ENCODE data around the gene PSAPL1. TPM values are rescaled to one million over a fixed set of nuclear protein-coding genes. Genes with fewer than 3 reads are reported as not detected.
"Not testable (repeated sequence)": the region's sequence is repeated elsewhere in the genome, so short reads cannot be mapped to it uniquely, and the experiment has no call there.

PSAPL1 gene
- total RNA-seq, 3 donors from 2014 or later (not counting 1 experiment from before 2014, with no cell fraction given): not detected

- TF ChIP-seq CTCF (IDR thresholded peaks at IDR 0.05): no peak
Measured at GRCh38 chr4:7457201-7458065, 22.7 kb upstream of the PSAPL1 start.

GRCh38 chr4:7452802-7453201 is 18.1 kb upstream of the PSAPL1 start:
- H3K27ac ChIP-seq (ENCODE audit: low read length); H3K36me3 Mint-ChIP-seq; H3K4me1 ChIP-seq (ENCODE audit: control insufficient read depth, insufficient read depth, low read length); H3K4me1 Mint-ChIP-seq; H3K9me3 ChIP-seq (ENCODE audit: control insufficient read depth, insufficient read depth, low read length); DNase-seq; H3K4me3 ChIP-seq (ENCODE audit: low read length); H3K27me3 Mint-ChIP-seq (ENCODE audit: low read depth in 2 of 2); ATAC-seq; H3K27ac Mint-ChIP-seq; H3K36me3 ChIP-seq (ENCODE audit: control insufficient read depth, insufficient read depth, low read length); H3K4me3 Mint-ChIP-seq; H3K27me3 ChIP-seq (ENCODE audit: control insufficient read depth, insufficient read depth, low read length); H3K9me3 Mint-ChIP-seq; intact Hi-C loops (cut with micrococcal nuclease): not testable (repeated sequence)
- WGBS (ENCODE audit: insufficient coverage): 78% methylated on average over 9 of the region's 9 CpGs

More at GRCh38 chr4:7457201-7458065, 22.7 kb upstream of the PSAPL1 start:
- Mint-ChIP-seq H3K27ac (no peak overlapping the region), H3K27me3 (ENCODE audit: low read depth in 2 of 2) (peaks cover 11 to 14% of the 10 kb centered on the region in 2 donors), H3K4me1 (peaks cover 0 to 4% of the 10 kb centered on the region in 2 donors), H3K36me3 (no peaks in the 10 kb centered on the region), H3K9me3 (no peaks in the 10 kb centered on the region), H3K4me3 (no peak overlapping the region)
- Histone ChIP-seq H3K4me3 (ENCODE audit: low read length) (no peak overlapping the region), H3K27me3 (ENCODE audit: control insufficient read depth, insufficient read depth, low read length) (no peaks in the 10 kb centered on the region), H3K27ac (ENCODE audit: low read length) (no peak overlapping the region), H3K4me1 (ENCODE audit: control insufficient read depth, insufficient read depth, low read length) (no peaks in the 10 kb centered on the region), H3K9me3 (ENCODE audit: control insufficient read depth, insufficient read depth, low read length) (no peaks in the 10 kb centered on the region), H3K36me3 (ENCODE audit: control insufficient read depth, insufficient read depth, low read length) (no peaks in the 10 kb centered on the region)
- DNase-seq: no peak
- intact Hi-C loops (cut with micrococcal nuclease): no loop called here
- WGBS (ENCODE audit: insufficient coverage): 83% methylated on average over 16 of the region's 16 CpGs
- ATAC-seq: no peak

- peaks cover 2% of the 10 kb centered on the region for H3K27me3 ChIP-seq (ENCODE audit: control insufficient read depth, insufficient read depth, low read length)
- 64% methylated on average over 6 of the region's 6 CpGs for WGBS (ENCODE audit: insufficient coverage)
- no peak overlapping the region for H3K4me3 Mint-ChIP-seq
Measured at GRCh38 chr4:7451800-7452199, 17.1 kb upstream of the PSAPL1 start.

More at GRCh38 chr4:7451800-7452199, 17.1 kb upstream of the PSAPL1 start:
- TF ChIP-seq CTCF (IDR thresholded peaks at IDR 0.05): no peak
- peaks cover 0 to 10% of the 10 kb centered on the region in 2 donors for H3K4me1 Mint-ChIP-seq
- H3K9me3 Mint-ChIP-seq: no peaks in the 10 kb centered on the region
- DNase-seq (no peak), ATAC-seq (no peak)
- H3K27ac ChIP-seq (ENCODE audit: low read length): no peak overlapping the region
- no peak overlapping the region for H3K4me3 ChIP-seq (ENCODE audit: low read length)
- H3K27me3 Mint-ChIP-seq (ENCODE audit: low read depth in 2 of 2): peaks cover 0 to 9% of the 10 kb centered on the region in 2 donors
- H3K9me3 ChIP-seq (ENCODE audit: control insufficient read depth, insufficient read depth, low read length): no peaks in the 10 kb centered on the region
- H3K27ac Mint-ChIP-seq: peak overlapping the region in 1 of 2 donors; percentile 47
- H3K36me3 Mint-ChIP-seq: no peaks in the 10 kb centered on the region
- no peaks in the 10 kb centered on the region for H3K4me1 ChIP-seq (ENCODE audit: control insufficient read depth, insufficient read depth, low read length)
- no peaks in the 10 kb centered on the region for H3K36me3 ChIP-seq (ENCODE audit: control insufficient read depth, insufficient read depth, low read length)
- intact Hi-C loops (cut with micrococcal nuclease): no loop called here
